SU-DHL-6 (cell line): ENCODE data around the gene ATRNL1.

Experiments used
- H2AFZ ChIP-seq: fragments of 200-600 bp; sonication (generic); 2 replicates; pipeline ENCODE4 v1.6.1; 2014; ENCODE audit warnings: low read depth, mild to moderate bottlenecking, moderate library complexity, mixed read lengths, antibody characterized with exemption, low read length; ENCODE audit not compliant: severe bottlenecking
- H3F3A ChIP-seq: fragments of 200-600 bp; shearing (Covaris generic); 2 replicates; pipeline ENCODE4 v1.6.0; 2016; ENCODE audit warnings: antibody characterized with exemption, mild to moderate bottlenecking; ENCODE audit not compliant: insufficient read depth
- H3K27ac ChIP-seq: fragments of 200-600 bp; sonication (generic); 2 replicates; pipeline ENCODE4 v1.5.1; 2016; ENCODE audit warnings: low read depth, mild to moderate bottlenecking, low read length, moderate library complexity, mixed read lengths
- H3K27me3 ChIP-seq: fragments of 200-600 bp; sonication (generic), shearing (Covaris generic); 2 replicates; pipeline ENCODE4 v1.6.0; 2014; ENCODE audit warnings: mild to moderate bottlenecking, low read length
- H3K36me3 ChIP-seq: fragments of 200-600 bp; sonication (generic); 2 replicates; pipeline ENCODE4 v1.6.1; 2014; ENCODE audit warnings: mild to moderate bottlenecking, low read length, mixed read lengths
- H3K4me2 ChIP-seq: fragments of 300-600, 200-600 bp; shearing (Covaris generic), sonication (generic); 2 replicates; pipeline ENCODE4 v1.6.0; 2014; ENCODE audit warnings: low read length, low read depth, mild to moderate bottlenecking; ENCODE audit not compliant: poor library complexity, severe bottlenecking
- H3K4me3 ChIP-seq: fragments of 200-600 bp; sonication (generic); 2 replicates; pipeline ENCODE4 v1.5.1; 2014; ENCODE audit warnings: antibody characterized with exemption, low read length, mild to moderate bottlenecking, mixed read lengths; ENCODE audit not compliant: insufficient read depth, poor library complexity, severe bottlenecking
- H3K79me2 ChIP-seq: fragments of 200-600 bp; sonication (generic); 2 replicates; pipeline ENCODE4 v1.6.1; 2014; ENCODE audit warnings: mild to moderate bottlenecking, low read length, moderate library complexity; ENCODE audit not compliant: insufficient read depth
- H3K9ac ChIP-seq: fragments of 200-600 bp; sonication (generic); 2 replicates; pipeline ENCODE4 v1.7.0; 2014; ENCODE audit warnings: mild to moderate bottlenecking, low read length
- H3K9me2 ChIP-seq: fragments of 200-600 bp; sonication (generic); replicated peaks from 2 replicates; pipeline ENCODE4 v1.6.1; 2014; ENCODE audit warnings: low read length; ENCODE audit not compliant: insufficient read depth
- H3K9me3 ChIP-seq: fragments of 200-600 bp; sonication (generic); 2 replicates; pipeline ENCODE4 v1.6.1; 2014; ENCODE audit warnings: low read length, mixed read lengths; ENCODE audit not compliant: insufficient read depth
- H4K20me1 ChIP-seq: fragments of 200-600 bp; sonication (generic); 2 replicates; pipeline ENCODE4 v1.6.1; 2014; ENCODE audit warnings: low read depth, mild to moderate bottlenecking, antibody characterized with exemption, low read length, moderate library complexity, mixed read lengths
- CTCF ChIP-seq: fragments of 200-600 bp; sonication (generic); IDR thresholded peaks from one replicate; pipeline ENCODE4 v1.5.1; 2017; ENCODE audit warnings: antibody characterized with exemption, mild to moderate bottlenecking, low read length, moderate library complexity; ENCODE audit not compliant: insufficient read depth, poor library complexity, severe bottlenecking
- EZH2phosphoT487 ChIP-seq: fragments of 200-600 bp; sonication (generic), shearing (Covaris generic); conservative IDR thresholded peaks from 2 replicates; pipeline ENCODE4 v1.6.1; 2018; ENCODE audit warnings: mild to moderate bottlenecking, antibody characterized with exemption, low read length, moderate library complexity, mixed read lengths

The ATRNL1 gene

GRCh38 chr10:115674496-115674895 is 581.3 kb downstream of the ATRNL1 start:
- TF ChIP-seq CTCF = no peak
- no peak for TF ChIP-seq EZH2phosphoT487
- Histone ChIP-seq H3K9me2 (no peaks in the 10 kb centered on the region), H3K9me3 (0 out of 2 replicates have a peak, but pooled peaks cover 6% of the 10 kb centered on the region)

GRCh38 chr10:115696747-115697146 is 603.6 kb downstream of the ATRNL1 start:
- TF ChIP-seq CTCF = no peak
- H3K27me3 ChIP-seq = no peaks in the 10 kb centered on the region

More at GRCh38 chr10:115674496-115674895, 581.3 kb downstream of the ATRNL1 start:
- no peak overlapping the region for H3K4me3 ChIP-seq
- no peaks in the 10 kb centered on the region for H3K27me3 ChIP-seq
- no peak overlapping the region for H2AFZ ChIP-seq
- H3K9ac ChIP-seq = no peak overlapping the region
- H3K36me3 ChIP-seq = no peaks in the 10 kb centered on the region
- no peaks in the 10 kb centered on the region for H3F3A ChIP-seq
- no peak overlapping the region for H3K27ac ChIP-seq
- no peak overlapping the region for H3K4me2 ChIP-seq
- no peaks in the 10 kb centered on the region for H4K20me1 ChIP-seq
- no peaks in the 10 kb centered on the region for H3K79me2 ChIP-seq

GRCh38 chr10:115706026-115706425 is 612.9 kb downstream of the ATRNL1 start:
- Histone ChIP-seq H3K79me2 (no peaks in the 10 kb centered on the region), H3K9me2 (no peaks in the 10 kb centered on the region), H4K20me1 (no peaks in the 10 kb centered on the region), H3K27me3 (no peaks in the 10 kb centered on the region), H3K27ac (no peak overlapping the region), H3K4me2 (no peak overlapping the region), H3K9me3 (no peaks in the 10 kb centered on the region), H3K4me3 (no peak overlapping the region), H3K36me3 (no peaks in the 10 kb centered on the region), H3F3A (no peaks in the 10 kb centered on the region), H2AFZ (no peak overlapping the region), H3K9ac (no peak overlapping the region)
- TF ChIP-seq CTCF (no peak), EZH2phosphoT487 (no peak)

More at GRCh38 chr10:115696747-115697146, 603.6 kb downstream of the ATRNL1 start:
- H3K9me3 ChIP-seq = no peaks in the 10 kb centered on the region
- no peak overlapping the region for H3K4me3 ChIP-seq
- no peak overlapping the region for H3K9ac ChIP-seq
- H4K20me1 ChIP-seq = no peaks in the 10 kb centered on the region
- no peaks in the 10 kb centered on the region for H3K36me3 ChIP-seq
- no peak overlapping the region for H3K4me2 ChIP-seq
- no peak overlapping the region for H2AFZ ChIP-seq
- H3K9me2 ChIP-seq = no peaks in the 10 kb centered on the region
- H3K27ac ChIP-seq = no peak overlapping the region
- no peaks in the 10 kb centered on the region for H3F3A ChIP-seq
- H3K79me2 ChIP-seq = no peaks in the 10 kb centered on the region
